DOHH2 (cell line): ENCODE data around the gene F2RL3.

Experiments
- EZH2phosphoT487 ChIP-seq: fragments of 200-600 bp; sonication (generic); IDR thresholded peaks from 2 replicates; pipeline ENCODE4 v1.6.1; 2017; ENCODE audit warnings: borderline replicate concordance, mild to moderate bottlenecking, antibody characterized with exemption, low read length, moderate library complexity, mixed read lengths
- TF ChIP-seq, protein P1 (sequence below): fragments of 200-600 bp; sonication (generic); IDR thresholded peaks from one replicate; pipeline ENCODE4 v1.5.1; 2014; ENCODE audit warnings: antibody characterized with exemption, mild to moderate bottlenecking, low read depth, low read length; ENCODE audit not compliant: poor library complexity, severe bottlenecking

DNA sequence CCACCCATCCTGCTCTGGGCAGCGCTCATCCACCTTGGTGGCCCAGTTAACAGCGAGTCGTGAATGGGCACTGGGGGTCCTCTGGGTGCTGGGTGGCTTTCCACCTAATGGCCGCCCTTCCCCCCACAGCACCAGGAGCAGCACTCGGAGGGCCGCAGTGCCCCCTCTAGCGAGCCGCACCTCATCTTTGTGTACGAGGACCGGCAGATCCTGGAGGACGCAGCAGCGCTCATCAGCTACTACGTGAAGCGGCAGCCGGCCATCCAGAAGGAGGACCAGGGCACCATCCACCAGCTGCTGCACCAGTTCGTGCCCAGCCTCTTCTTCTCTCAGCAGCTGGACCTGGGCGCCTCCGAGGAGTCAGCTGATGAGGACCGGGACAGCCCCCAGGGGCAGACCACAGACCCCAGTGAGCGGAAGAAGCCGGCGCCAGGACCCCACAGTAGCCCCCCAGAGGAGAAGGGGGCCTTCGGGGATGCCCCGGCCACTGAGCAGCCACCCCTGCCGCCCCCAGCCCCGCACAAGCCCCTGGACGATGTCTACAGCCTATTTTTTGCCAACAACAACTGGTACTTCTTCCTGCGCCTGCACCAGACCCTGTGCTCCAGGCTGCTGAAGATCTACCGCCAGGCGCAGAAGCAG, 19.3 kb upstream of the F2RL3 start:
- TF ChIP-seq, protein P1, sequence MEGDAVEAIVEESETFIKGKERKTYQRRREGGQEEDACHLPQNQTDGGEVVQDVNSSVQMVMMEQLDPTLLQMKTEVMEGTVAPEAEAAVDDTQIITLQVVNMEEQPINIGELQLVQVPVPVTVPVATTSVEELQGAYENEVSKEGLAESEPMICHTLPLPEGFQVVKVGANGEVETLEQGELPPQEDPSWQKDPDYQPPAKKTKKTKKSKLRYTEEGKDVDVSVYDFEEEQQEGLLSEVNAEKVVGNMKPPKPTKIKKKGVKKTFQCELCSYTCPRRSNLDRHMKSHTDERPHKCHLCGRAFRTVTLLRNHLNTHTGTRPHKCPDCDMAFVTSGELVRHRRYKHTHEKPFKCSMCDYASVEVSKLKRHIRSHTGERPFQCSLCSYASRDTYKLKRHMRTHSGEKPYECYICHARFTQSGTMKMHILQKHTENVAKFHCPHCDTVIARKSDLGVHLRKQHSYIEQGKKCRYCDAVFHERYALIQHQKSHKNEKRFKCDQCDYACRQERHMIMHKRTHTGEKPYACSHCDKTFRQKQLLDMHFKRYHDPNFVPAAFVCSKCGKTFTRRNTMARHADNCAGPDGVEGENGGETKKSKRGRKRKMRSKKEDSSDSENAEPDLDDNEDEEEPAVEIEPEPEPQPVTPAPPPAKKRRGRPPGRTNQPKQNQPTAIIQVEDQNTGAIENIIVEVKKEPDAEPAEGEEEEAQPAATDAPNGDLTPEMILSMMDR: no peak
- TF ChIP-seq EZH2phosphoT487: no peak
